Activated CD8-positive, alpha-beta memory T cell treated with anti-CD3 and anti-CD28 coated beads for 4 hours (primary cell): ENCODE results near the gene DLG2.

Experiments used
- DNase-seq, 2 donors: peaks; one replicate each; pipeline ENCODE4 v3.0.0-alpha.2; 2020; ENCODE audit warnings: low read depth in 2 of 2

DLG2 gene

DNA sequence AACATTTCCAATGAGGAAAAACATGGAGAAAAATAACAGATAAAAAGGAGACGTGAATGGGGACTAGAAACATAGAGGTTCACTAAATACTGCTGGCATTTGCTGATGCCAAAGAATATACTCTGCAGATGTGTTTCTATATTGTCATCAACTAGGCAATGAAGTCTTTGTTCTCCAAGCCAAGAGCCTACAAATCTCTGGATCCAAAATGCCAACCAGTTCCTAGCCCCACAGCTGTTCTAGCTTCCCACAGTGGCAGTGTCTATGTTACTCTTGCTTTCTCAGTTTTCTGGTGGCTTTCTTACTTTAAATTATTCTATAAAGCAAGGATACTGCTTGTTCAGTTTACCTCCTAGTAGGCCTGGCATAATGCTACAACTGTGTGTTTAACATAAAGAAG lies 1363.1 kb downstream of the DLG2 start:
- no peak for DNase-seq

DNA sequence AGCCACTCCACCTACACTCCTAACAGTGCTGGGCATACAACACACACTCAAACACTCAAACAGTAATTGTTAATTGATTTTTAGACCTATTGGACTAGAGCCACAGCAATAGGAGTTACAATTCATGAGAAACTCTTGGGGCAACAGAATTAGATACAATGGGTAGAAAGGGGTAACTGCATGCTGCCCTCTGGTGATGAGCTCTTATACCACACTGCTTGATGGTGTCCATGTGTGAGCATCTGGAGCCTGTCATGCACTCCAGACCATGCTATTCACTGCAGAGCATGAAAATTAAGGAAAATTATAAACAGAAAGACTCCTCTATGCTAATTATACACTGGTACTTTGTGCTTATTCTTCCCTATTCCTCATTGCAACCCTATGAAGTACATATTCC lies 1365.4 kb downstream of the DLG2 start:
- no peak for DNase-seq

DNA sequence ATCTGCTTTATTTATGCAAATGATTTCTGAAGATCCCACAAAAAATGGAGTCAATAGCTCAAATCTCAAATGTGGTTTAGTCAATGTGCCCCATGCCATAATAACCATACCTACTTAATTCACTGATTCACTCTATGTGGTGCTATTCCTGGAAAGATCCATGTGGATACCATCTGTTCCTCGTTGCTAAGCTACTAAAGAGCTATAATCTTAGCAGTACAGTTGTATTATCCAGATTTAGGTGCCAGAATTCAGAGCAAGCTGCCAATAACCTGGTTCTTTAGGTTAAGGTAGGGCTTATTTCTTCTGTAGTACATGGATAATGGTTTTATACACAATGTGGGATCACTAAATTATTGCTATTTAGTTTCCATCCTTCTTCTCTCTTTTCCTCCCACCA lies 1366.3 kb downstream of the DLG2 start:
- DNase-seq = no peak

DNA sequence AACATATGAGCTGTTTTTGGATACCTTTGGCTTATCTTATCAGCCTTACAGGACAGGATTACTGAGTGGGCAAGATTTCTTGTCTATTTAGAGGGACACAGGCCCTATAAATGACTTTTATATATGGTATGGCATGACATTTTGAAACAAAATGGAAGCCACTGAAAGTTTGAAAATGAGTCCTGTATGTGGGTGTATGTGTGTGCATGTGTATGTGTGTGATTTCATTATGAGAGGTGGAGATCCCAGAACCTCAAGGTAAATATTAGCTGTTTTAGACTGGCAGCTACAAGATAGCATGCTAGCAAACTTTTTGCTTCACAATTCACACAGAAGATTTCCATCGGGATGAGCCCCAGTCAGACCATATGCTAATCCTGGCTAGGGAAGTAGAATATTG lies 1370.5 kb downstream of the DLG2 start:
- DNase-seq = no peak

DNA sequence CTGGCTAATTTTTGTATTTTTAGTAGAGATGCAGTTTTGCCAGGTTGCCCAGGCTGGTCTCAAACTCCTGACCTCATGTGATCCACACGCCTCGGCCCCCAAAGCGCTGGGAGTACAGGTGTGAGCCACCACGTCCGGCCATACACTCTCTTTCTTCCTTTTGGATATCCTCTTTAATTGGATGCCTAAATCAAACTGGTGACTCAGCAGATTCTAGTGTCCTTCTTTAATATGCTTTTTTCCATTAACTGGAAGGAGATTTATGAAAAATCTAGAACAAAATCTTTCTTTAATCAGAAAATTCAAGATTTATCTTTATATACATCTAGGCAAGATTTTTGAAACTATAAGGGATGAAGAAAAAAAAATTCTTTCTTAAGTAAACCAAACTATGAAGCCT lies 1371.7 kb downstream of the DLG2 start:
- DNase-seq = no peak

DNA sequence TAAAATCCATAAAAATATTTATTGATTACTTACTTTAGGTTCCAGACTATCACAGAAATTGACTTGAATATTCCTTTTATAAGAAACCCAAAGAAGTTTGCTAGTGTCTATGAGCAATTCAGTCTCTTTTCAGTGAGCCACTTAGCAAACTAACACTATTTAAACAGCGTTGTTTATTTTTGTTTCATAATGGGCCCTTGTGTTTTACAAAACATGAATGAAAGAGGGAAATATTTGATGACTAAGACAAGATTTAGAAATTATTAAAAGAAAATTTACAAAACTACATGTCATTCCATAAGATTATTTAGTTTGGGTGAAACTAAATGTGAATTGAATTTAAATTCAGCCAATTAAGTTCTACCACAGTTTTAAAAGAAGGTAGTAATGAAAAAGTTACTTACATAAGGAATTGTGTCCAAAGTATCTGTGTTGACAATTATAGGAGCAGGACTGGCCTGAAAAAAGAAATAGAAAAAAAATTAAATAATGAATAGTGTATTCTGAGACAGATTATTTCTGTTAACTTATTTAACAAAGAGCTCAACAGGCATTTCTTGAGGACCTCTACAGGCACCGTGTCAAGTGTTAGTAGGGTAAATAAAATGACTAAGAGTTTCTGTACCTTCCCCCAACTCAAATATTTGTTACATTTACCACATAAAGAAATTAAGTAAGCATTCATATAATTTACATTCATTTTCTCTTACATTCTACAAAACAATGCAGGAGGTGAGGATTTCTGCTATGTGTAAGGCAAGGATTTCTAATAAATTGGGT lies 1376.1 kb downstream of the DLG2 start:
- no peak for DNase-seq

DNA sequence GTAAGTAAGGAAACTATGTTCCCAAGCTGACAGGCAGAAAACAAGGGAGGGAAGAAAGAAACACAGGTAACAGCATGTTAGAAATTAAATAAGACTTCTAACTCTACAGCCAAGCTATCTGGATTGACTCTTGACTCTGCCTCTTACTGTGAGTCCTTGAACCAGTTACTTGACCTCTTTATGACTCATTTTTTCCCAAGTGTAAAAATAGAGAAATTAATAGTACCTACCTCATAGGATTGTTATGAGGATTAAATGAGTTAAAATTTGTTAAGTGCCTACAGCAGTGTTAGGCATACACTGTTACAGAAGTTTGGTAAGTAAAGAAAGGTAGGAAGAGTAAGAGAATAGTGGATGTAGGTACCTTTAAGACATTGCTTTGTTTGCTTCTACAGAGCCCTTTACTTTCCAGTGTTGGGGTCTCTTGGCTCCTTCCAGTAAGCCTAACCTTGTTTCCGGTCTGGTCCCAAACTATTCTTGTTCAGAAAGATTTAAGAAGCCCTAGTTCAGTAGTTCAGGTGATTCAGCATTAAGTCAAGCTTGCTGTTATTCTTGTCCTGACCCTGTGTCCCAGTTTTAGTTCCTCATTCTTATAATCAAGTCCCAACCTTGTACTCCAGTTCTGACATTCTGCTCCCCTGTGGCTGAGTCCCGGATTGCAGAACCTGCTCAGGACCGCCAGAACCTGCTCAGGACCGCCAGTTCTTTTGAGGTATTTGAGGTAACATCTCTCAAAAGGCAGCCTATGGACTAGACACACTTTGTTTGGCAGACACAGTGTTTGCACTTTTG lies 1377.6 kb downstream of the DLG2 start:
- DNase-seq = no peak

DNA sequence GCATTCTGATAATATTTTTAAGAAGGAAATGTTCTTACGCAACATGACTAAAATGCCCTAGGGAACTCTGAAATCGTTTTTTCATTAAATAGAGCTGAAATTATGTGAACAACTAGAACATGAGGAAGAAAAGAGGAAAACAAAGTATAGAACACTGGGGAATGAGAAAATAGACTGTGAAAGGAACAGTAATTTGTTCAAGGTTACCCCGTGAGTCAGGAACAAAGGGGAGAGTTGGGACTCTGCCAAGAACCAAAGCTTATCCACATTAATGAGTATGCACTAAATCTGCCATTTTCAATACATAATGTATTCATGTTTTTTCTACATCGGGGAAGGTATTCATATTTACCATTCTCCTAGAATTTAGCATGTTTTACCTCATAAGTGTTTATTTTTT lies 1379.2 kb downstream of the DLG2 start:
- DNase-seq = no peak

DNA sequence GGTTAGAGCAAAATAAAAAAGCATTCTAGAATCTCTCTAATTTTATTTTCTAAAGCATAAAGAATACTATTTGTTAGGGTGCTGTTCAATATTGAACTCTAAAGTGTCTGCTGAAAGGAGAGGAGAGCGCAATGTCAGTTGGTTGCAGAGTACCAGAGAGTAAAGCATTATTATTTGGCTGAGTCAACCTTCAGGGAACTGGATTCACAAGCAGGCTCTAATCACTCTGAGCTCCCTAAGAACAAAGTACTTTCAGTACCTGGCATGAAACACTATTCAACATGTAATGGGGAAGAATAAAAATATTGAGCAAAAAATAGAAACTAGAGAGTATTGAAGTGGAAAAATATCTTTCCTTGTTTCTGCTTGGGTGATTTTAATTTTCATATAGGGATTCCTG lies 1380.0 kb downstream of the DLG2 start:
- DNase-seq = no peak

DNA sequence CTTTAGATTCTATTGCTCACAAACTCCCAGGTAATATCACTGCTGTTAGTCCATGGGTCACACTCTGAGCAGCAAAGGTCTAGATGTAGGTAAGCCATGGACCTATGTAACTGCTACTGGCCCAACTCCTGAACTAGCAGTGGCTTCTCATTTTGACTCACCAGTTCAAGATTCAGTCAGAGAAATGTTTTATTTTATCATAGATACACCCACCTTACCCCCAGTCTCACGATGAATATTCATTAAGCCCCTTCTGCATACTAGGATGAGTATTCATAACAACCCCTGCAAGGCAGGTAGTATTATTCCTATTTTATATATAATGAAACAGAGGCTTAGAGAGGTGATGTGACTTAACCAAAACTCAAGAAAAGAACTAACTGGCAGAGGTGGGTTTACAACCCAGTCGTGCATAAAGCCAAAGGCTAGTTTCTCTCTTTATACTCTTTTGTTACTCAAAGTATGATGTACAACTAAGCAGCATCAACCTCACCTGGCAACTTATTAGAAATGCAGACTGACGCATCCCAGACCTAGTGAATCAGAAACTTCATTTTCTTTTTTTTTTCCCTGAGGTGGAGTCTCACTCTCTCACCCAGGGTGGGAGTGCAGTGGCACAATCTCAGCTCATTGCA lies 1383.4 kb downstream of the DLG2 start:
- no peak for DNase-seq

DNA sequence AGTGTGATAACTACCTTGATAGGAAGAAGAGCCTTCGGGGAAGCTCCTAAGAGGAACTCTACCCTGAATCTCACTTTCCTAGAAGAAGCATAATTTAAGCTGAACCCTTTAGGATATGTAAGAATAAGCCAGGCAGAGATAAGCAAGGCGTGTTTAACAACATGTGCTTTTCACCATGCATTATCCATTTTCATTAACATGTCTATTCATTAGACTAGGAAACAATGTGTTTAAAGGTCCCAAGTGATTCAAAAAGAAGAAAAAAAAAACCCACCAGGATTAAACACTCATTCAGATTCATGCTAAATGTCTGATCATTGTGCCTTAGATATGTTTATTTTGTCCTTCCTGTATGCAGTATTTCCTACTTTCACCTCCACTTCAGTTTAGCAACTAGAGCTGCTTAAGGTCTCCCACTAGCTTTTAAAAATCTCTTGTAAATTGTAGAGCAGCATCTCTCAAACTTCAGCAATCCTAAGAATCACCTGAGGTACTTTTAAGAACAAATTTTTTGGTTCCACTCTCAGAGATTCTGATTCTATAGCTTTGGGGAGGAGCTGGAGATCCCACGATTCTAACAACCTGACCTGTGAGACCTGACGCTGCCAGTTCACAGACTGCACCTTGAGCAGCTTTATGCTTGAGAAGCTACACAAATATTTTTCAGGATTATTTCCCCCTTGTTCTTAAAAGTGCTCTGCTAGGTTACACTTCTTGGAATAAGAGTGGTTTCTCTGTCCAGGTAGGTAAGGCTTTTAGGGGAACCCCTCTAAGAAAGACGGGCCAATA lies 1385.6 kb downstream of the DLG2 start:
- no peak for DNase-seq

DNA sequence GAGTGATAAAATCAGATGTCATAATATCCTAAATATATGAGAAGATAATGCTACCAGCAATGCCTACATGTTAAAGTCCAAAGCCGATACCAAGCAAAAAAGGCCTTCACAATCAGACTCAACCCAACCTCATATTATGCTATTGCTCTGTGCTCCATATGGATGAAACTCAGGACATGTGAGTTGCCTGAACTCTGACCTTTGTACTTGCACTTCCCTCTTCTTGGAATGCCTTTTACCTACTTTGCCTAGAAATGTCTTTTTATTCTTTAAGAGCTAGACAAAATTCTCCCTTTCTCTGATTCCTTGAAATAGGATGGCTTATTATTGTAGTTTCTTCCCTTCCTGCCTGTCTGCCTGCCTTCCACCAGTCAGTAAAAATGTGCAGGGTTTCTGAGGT lies 1386.3 kb downstream of the DLG2 start:
- DNase-seq = no peak

DNA sequence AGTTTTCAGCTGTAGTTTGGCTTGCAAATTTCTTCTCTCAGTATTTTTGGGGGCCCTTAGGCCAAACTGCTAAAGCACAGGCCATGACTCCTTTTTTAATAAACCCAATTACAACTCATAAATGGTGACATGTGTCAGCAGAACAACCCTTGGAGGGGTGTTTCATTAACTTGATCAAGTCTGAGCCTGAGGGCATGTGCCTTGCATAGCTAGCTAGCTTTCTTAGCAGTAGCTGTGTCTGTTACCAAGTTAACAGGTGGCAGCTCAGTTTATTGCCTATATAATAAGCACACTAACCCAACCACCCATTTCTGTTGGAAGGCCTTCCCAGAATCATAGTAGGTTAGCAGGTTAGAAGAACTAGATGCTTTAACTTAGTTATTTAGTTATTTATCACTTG lies 1390.7 kb downstream of the DLG2 start:
- DNase-seq = no peak

DNA sequence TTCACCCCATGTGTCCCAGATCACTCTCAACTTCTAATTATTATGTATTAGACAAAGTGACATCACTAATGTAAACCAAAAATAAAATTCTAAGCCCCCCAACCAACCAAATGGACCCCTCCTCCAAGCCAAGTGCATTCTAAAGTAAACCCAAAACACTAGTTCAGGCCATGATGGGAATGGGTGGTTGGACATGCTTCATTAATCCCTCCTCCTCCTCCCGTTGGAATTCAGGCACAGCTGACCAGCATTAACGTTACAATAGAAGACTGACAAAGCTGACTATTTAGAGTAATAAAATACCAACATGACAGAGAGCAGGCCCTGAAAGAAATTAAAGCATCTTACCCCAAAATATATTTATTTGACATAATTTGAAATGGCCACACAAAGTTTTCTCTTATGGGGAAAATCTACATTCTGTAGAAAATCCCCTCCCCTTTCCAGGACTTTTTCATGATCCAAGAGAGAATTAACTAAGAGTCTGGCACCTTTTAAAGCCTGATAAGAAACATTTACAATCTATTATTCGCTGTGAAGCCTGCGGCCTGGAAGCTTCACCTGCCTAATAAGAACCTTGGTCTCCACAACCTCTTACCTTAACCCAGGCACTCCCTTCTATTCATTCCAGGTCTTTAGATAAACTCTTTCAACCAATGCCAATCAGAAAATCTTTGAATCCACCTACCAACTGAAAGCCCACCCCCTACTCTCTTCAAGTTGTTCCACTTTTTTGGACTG lies 1392.5 kb downstream of the DLG2 start:
- no peak for DNase-seq

DNA sequence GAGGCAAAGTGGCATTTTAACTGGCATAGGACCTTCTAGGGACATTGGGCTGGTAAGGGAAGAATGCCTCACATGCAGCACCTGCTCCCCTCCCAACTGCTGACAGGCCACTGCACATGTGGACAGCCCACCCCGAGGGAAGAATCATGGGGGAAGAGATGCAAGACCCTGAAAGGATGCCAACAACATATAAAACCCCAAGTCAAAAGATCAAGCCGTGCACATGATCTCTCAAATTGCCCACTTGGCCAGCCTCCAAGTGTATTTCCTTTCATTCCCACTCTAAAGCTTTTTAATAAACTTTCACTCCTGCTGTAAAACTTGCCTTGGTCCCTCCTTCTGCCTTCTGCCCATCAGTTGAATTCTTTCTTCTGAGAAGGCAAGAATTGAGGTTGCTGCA lies 1393.1 kb downstream of the DLG2 start:
- DNase-seq = no peak

DNA sequence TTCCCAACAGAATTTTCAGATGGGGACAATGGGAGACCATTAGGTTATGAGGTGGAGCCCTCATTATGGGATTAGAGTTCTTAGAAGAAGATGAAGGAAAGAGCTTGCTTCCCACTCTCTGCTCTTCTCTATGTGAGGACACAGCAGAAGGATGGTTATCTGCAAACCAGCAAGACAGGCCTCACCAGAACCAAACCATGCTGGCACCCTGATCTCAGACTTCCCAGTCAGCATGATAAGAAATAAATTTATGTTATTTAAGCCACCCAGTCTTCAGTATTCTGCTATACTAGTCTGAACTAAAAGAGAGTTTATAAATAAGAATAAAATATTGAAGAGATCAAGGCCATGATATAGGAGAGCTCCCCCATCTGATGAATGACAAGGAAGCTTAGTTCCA lies 1394.6 kb downstream of the DLG2 start:
- no peak for DNase-seq

DNA sequence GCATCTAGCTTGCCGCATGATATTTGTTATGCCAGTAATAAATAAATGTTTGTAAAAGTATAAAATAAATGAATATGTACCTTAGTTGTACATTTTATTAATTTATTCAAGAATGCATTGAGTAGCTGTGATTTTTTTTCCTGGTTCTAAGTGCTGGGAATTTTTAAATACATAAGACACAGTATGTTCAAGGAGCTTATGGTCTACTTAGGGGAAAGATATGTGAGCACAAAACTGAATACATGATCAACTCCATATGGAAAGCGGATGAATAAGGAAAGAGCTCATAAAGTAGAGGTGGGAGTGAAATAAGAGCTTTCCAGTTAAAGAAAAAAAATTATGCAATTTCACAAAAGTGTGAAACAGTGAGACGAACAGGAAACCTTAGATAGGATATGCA lies 1396.7 kb downstream of the DLG2 start:
- no peak for DNase-seq

DNA sequence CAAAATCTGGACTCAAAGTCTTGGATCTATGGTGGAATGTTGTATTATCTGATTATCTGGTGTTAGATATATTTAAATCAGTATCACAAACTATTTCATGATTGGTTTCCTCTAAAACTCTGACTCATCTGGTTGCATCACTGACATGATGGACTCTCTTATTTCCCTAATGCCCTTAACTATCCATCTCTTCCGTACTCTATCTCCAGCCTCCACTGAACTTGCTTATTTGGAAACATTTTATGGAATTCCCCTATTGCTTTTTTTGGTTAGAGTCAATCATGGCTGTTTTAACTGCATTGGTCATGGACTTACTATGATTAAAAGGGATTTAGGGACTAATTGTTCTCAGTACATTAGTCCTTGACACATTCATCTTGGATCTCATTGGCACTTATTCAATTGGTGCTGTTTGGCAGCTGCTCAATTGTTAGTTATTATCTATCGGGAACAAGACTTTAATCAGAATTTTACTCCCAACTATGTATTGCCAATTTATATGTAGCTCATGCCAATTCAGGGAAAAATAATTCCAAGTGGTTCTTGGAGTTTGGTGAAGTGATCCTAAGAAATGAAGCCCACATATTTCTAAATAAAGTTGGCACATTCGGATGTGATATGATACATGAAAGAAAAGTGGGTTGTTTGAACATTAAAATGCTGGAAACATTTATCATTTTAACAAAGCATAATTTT lies 1399.0 kb downstream of the DLG2 start:
- DNase-seq = no peak

DNA sequence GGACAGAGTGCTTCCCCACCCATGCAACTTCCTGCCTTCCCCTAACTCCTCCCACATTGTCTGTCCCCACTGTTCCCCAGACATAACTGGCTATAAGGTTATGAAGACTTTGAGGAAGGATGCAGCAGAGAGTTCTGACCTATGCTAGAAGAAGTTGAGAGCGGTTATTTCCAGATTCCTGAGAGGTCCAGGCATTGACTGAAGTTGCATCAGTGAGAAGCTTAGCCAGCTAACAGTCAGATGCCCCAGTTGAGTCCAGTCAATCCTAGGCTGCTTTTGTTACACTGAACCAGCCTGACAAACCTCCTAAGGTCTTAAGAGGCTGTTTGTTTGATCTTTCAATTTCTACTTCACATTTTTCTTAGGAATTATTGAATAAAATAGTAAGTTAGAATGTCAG lies 1403.1 kb downstream of the DLG2 start:
- no peak for DNase-seq

DNA sequence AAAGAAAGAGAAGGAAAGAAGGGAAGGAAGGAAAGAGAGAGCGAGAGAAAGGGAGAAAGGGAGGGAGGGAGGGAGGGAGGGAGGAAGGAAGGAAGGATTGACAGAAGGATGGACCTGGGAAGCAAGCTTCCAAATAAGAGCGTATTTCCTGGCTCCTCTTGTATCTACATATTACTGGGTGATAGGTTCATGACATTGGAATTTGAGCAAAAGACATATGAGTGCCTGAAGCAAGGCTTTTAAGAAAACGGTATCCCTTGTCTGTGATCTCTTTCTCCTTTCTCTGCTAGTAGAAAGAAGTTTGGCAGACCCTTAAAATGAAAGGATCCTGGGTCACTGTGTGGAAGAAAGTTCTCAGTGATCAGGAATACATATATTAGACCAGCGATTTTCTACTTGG lies 1408.8 kb downstream of the DLG2 start:
- no peak for DNase-seq

DNA sequence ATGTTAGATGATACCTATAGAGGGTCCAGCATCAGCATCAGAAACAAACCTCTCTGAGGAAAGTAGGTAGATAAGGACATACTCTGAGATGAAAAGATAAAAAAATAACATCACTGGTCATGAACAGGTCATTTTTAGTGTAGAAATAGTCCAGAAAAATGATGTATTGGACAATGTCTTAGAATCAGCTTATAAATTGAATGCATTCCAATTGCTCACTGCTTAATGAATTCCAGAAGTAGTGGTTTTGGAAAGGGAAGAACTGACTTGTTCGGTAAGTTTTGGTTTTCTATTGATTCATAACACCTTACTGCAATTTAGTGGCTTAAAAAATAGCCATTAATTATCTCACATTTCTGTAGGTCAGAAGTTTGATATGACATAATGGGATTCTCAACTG lies 1411.5 kb downstream of the DLG2 start:
- no peak for DNase-seq
